HEK293 (cell line): ENCODE measurements around the gene CEBPE.

ENCODE experiments used
- ATF2 ChIP-seq: fragments of 450-650 bp; formaldehyde crosslinking; IDR thresholded peaks from 2 replicates; pipeline ENCODE4 v1.5.1; 2016; ENCODE audit warnings: missing biosample characterization, missing genetic modification characterization, low read depth
- ELK4 ChIP-seq: IDR thresholded peaks from 2 replicates; pipeline ENCODE4 v1.6.1; 2011; ENCODE audit warnings: mild to moderate bottlenecking, low read depth, low read length, borderline replicate concordance
- OVOL3 ChIP-seq: fragments of 450-650 bp; formaldehyde crosslinking; IDR thresholded peaks from 2 replicates; pipeline ENCODE4 v1.5.1; 2016; ENCODE audit warnings: missing biosample characterization, missing genetic modification characterization
- ZBTB11 ChIP-seq: fragments of 450-650 bp; formaldehyde crosslinking; conservative IDR thresholded peaks from 2 replicates; pipeline ENCODE4 v1.5.1; 2016; ENCODE audit warnings: low read depth, missing biosample characterization, missing genetic modification characterization
- ZBTB26 ChIP-seq: fragments of 450-650 bp; formaldehyde crosslinking; optimal IDR thresholded peaks from 2 replicates; pipeline ENCODE3; 2016; ENCODE audit warnings: missing biosample characterization, mild to moderate bottlenecking, missing genetic modification characterization
- ZNF10 ChIP-seq: fragments of 450-650 bp; formaldehyde crosslinking; IDR thresholded peaks from 2 replicates; pipeline ENCODE4 v1.5.1; 2017; ENCODE audit warnings: missing biosample characterization, missing genetic modification characterization
- ZNF132 ChIP-seq: fragments of 450-650 bp; formaldehyde crosslinking; IDR thresholded peaks from 2 replicates; pipeline ENCODE4 v1.5.1; 2017; ENCODE audit warnings: missing biosample characterization, missing genetic modification characterization, borderline replicate concordance
- ZNF148 ChIP-seq: fragments of 450-650 bp; formaldehyde crosslinking; IDR thresholded peaks from 2 replicates; pipeline ENCODE4 v1.5.0; 2017; ENCODE audit warnings: missing biosample characterization, missing genetic modification characterization, borderline replicate concordance
- ZNF169 ChIP-seq: fragments of 450-650 bp; formaldehyde crosslinking; IDR thresholded peaks from 2 replicates; pipeline ENCODE4 v1.5.1; 2016; ENCODE audit warnings: missing biosample characterization, missing genetic modification characterization
- ZNF175 ChIP-seq: fragments of 450-650 bp; formaldehyde crosslinking; IDR thresholded peaks from 2 replicates; pipeline ENCODE4 v1.5.1; 2016; ENCODE audit warnings: missing biosample characterization, missing genetic modification characterization
- ZNF280D ChIP-seq: fragments of 450-650 bp; formaldehyde crosslinking; IDR thresholded peaks from 2 replicates; pipeline ENCODE4 v1.5.1; 2016; ENCODE audit warnings: missing biosample characterization, missing genetic modification characterization
- ZNF292 ChIP-seq: fragments of 450-650 bp; formaldehyde crosslinking; IDR thresholded peaks from 2 replicates; pipeline ENCODE4 v1.5.1; 2016; ENCODE audit warnings: low read depth, missing biosample characterization, missing genetic modification characterization, borderline replicate concordance
- ZNF302 ChIP-seq: fragments of 450-650 bp; formaldehyde crosslinking; IDR thresholded peaks from 2 replicates; pipeline ENCODE4 v1.5.1; 2016; ENCODE audit warnings: missing biosample characterization, missing genetic modification characterization, low read depth
- ZNF354C ChIP-seq: fragments of 450-650 bp; formaldehyde crosslinking; IDR thresholded peaks from 2 replicates; pipeline ENCODE4 v1.5.1; 2016; ENCODE audit warnings: missing biosample characterization, missing genetic modification characterization, low read depth, borderline replicate concordance
- ZNF510 ChIP-seq: fragments of 450-650 bp; formaldehyde crosslinking; IDR thresholded peaks from 2 replicates; pipeline ENCODE4 v1.5.1; 2018; ENCODE audit warnings: mild to moderate bottlenecking, missing genetic modification characterization, missing biosample characterization; ENCODE audit not compliant: insufficient replicate concordance
- ZNF513 ChIP-seq: fragments of 450-650 bp; IDR thresholded peaks from 2 replicates; pipeline ENCODE4 v1.5.1; 2018; ENCODE audit warnings: missing biosample characterization, missing genetic modification characterization
- ZNF548 ChIP-seq: fragments of 450-650 bp; formaldehyde crosslinking; IDR thresholded peaks from 2 replicates; pipeline ENCODE4 v1.5.1; 2016; ENCODE audit warnings: missing biosample characterization, missing genetic modification characterization
- ZNF610 ChIP-seq: fragments of 450-650 bp; formaldehyde crosslinking; IDR thresholded peaks from 2 replicates; pipeline ENCODE4 v1.5.1; 2016; ENCODE audit warnings: missing biosample characterization, missing genetic modification characterization, borderline replicate concordance
- ZNF639 ChIP-seq: fragments of 450-650 bp; formaldehyde crosslinking; IDR thresholded peaks from 2 replicates; pipeline ENCODE4 v1.5.1; 2016; ENCODE audit warnings: missing biosample characterization, missing genetic modification characterization
- ZNF670 ChIP-seq: fragments of 450-650 bp; formaldehyde crosslinking; IDR thresholded peaks from 2 replicates; pipeline ENCODE4 v1.5.1; 2016; ENCODE audit warnings: missing biosample characterization, missing genetic modification characterization, low read depth
- ZSCAN16 ChIP-seq: fragments of 450-650 bp; formaldehyde crosslinking; IDR thresholded peaks from 2 replicates; pipeline ENCODE4 v1.5.1; 2016; ENCODE audit warnings: missing biosample characterization, missing genetic modification characterization
- ZSCAN30 ChIP-seq: fragments of 450-650 bp; IDR thresholded peaks from 2 replicates; pipeline ENCODE4 v1.5.1; 2018; ENCODE audit warnings: missing biosample characterization, mild to moderate bottlenecking, missing genetic modification characterization, moderate library complexity

Gene CEBPE

GRCh38 chr14:23110579-23111365 lies 8.3 kb downstream of the CEBPE start (continued):
- TF ChIP-seq ZBTB11 (tag by site-specific recombination) (no peak), ZNF302 (tag by site-specific recombination) (no peak), ZNF10 (no peak), ZBTB26 (tag by site-specific recombination) (no peak), ZNF610 (tag by site-specific recombination) (no peak), ZNF132 (no peak), ZNF175 (tag by site-specific recombination) (no peak), ZNF510 (tag by site-specific recombination) (no peak), ZNF548 (tag by site-specific recombination) (no peak), ZNF670 (tag by site-specific recombination) (no peak), ELK4 (no peak), ZNF639 (no peak), ZNF169 (tag by site-specific recombination) (no peak), ZNF148 (no peak), ZNF280D (tag by site-specific recombination) (no peak), ZNF513 (tag by site-specific recombination) (peak; percentile 39; the same call in 1 of the 2 replicates), ZNF354C (tag by site-specific recombination) (no peak), ZSCAN30 (tag by site-specific recombination) (no peak), ATF2 (tag by site-specific recombination) (no peak), ZSCAN16 (tag by site-specific recombination) (no peak), OVOL3 (tag by site-specific recombination) (no peak), ZNF292 (tag by site-specific recombination) (no peak)
